NCI-H524 treated with DMSO at 0.1 percent for 48 hours (cell line): Measurements from ENCODE around the gene ABRACL.
"Not testable (repeated sequence)": the region's sequence is repeated elsewhere in the genome, so short reads cannot be mapped to it uniquely, and the experiment has no call there.

ENCODE experiments used
- DNase-seq: peaks from one replicate; lab custom pipeline; 2025; lab: John Stamatoyannopoulos, UW

Gene ABRACL

GRCh38 chr6:139028658-139029469 lies at the start of gene ABRACL:
Gene ABRACL, plus strand, starts transcription at chr6:139028745. Its CDS starts 5,416 bp downstream, at chr6:139034161.
- DNase-seq = peak; percentile 56

GRCh38 chr6:138979365-138979764 lies 49.2 kb upstream of the ABRACL start:
- DNase-seq = no peak

- DNase-seq = no peak
Observed at GRCh38 chr6:138979813-138980668, 48.5 kb upstream of the ABRACL start.

- no peak for DNase-seq
Observed at GRCh38 chr6:138981416-138981815, 47.1 kb upstream of the ABRACL start.

GRCh38 chr6:138986578-138986977 lies 42.0 kb upstream of the ABRACL start:
- no peak for DNase-seq

- no peak for DNase-seq
Observed at GRCh38 chr6:138987080-138987642, 41.4 kb upstream of the ABRACL start.

- DNase-seq = no peak
Observed at GRCh38 chr6:138987643-138988468, 40.7 kb upstream of the ABRACL start, which contains the start of gene REPS1. Gene REPS1, minus strand, starts transcription at chr6:138988253. Its CDS starts 571 bp downstream, at chr6:138987682.

GRCh38 chr6:138988469-138988834 lies 40.1 kb upstream of the ABRACL start:
- peak; percentile 67 for DNase-seq

- no peak for DNase-seq
Observed at GRCh38 chr6:138989098-138989983, 39.2 kb upstream of the ABRACL start.

- no peak for DNase-seq
Observed at GRCh38 chr6:138991206-138991605, 37.3 kb upstream of the ABRACL start.

GRCh38 chr6:138992965-138993364 lies 35.6 kb upstream of the ABRACL start:
- DNase-seq = not testable (repeated sequence)

GRCh38 chr6:138993410-138993809 lies 35.1 kb upstream of the ABRACL start:
- not testable (repeated sequence) for DNase-seq

- no peak for DNase-seq
Observed at GRCh38 chr6:138996524-138996923, 32.0 kb upstream of the ABRACL start.

- no peak for DNase-seq
Observed at GRCh38 chr6:138997136-138997535, 31.4 kb upstream of the ABRACL start.

GRCh38 chr6:138999949-139000725 lies 28.4 kb upstream of the ABRACL start:
- no peak for DNase-seq

GRCh38 chr6:139003751-139004150 lies 24.8 kb upstream of the ABRACL start:
- DNase-seq = no peak

- DNase-seq = no peak
Observed at GRCh38 chr6:139006477-139006876, 22.1 kb upstream of the ABRACL start.

- no peak for DNase-seq
Observed at GRCh38 chr6:139007428-139007827, 21.1 kb upstream of the ABRACL start.

- no peak for DNase-seq
Observed at GRCh38 chr6:139008117-139008516, 20.4 kb upstream of the ABRACL start.

GRCh38 chr6:139010674-139011073 lies 17.9 kb upstream of the ABRACL start:
- no peak for DNase-seq
